GM12878 (cell line): ENCODE measurements around the gene TRANK1. TPM values are rescaled to one million over a fixed set of nuclear protein-coding genes. Genes with fewer than 3 reads are reported as not detected.

ENCODE experiments used
- ATAC-seq: fragments of 200-7000 bp; cut with Tn5 transposase; 3 replicates; pipeline ENCODE4 v1.9.1; 2020; ENCODE audit warnings: mild to moderate bottlenecking, moderate library complexity
- BruUV-seq: library from RNA; stranded (reverse); fragments of 400-500 nt; replicated peaks from 2 replicates; lab custom pipeline; 2021; lab: Mats Ljungman, UMichigan
- CTCF ChIA-PET: fragments of 300-600 bp; sonication (Branson Sonifier 250); formaldehyde crosslinking; extraction: SDS; loops from one replicate; lab custom pipeline; 2021; ENCODE audit warnings: inconsistent platforms; lab: Yijun Ruan, JAX
- POLR2A ChIA-PET: fragments of 350-600 bp; formaldehyde crosslinking; extraction: SDS; loops from one replicate; lab custom pipeline; 2021; ENCODE audit warnings: inconsistent platforms; lab: Charles Lee
- RAD21 ChIA-PET: fragments of 300-600 bp; sonication (Branson Sonifier 250); formaldehyde crosslinking; loops from one replicate; lab custom pipeline; 2023; ENCODE audit warnings: antibody characterized with exemption; ENCODE audit not compliant: unreplicated experiment; lab: Charles Lee
- SMC1A ChIA-PET: fragments of 300-600 bp; sonication (Branson Sonifier 250); formaldehyde crosslinking; loops from one replicate; lab custom pipeline; 2023; ENCODE audit not compliant: unreplicated experiment, uncharacterized antibody; lab: Charles Lee
- DNase-seq: peaks from one replicate; pipeline ENCODE4 v3.0.0-alpha.2; 2011; ENCODE audit warnings: low read depth, low spot score
- FAIRE-seq: peaks from 3 replicates; lab custom pipeline; 2011; peaks lifted over from hg19 to GRCh38; lab: Jason Lieb, UNC
- H2AFZ ChIP-seq: 2 replicates; pipeline ENCODE4 v1.6.0; 2011; ENCODE audit warnings: low read depth, low read length, control low read depth; ENCODE audit not compliant: control insufficient read depth
- H3K27ac ChIP-seq: 2 replicates; pipeline ENCODE4 v1.5.1; 2011; ENCODE audit warnings: control low read depth; ENCODE audit not compliant: control insufficient read depth, insufficient read depth
- H3K27me3 ChIP-seq, 2 experiments: replicated peaks in 1 of 2; 2 replicates each; pipeline versions ENCODE4 v1.6.0 to v1.6.1; 2011; ENCODE audit warnings: low read length in 1 of 2; ENCODE audit not compliant: control insufficient read depth in 2 of 2, insufficient read depth in 2 of 2
- H3K36me3 ChIP-seq, 2 experiments: 2 replicates each; pipeline ENCODE4 v1.5.1; 2011; ENCODE audit warnings: low read length in 1 of 2; ENCODE audit not compliant: control insufficient read depth in 2 of 2, insufficient read depth in 2 of 2
- H3K4me1 ChIP-seq: 2 replicates; pipeline ENCODE4 v1.6.1; 2011; ENCODE audit warnings: mild to moderate bottlenecking, low read length, moderate library complexity, mixed read lengths; ENCODE audit not compliant: control insufficient read depth, insufficient read depth
- H3K4me2 ChIP-seq: 2 replicates; pipeline ENCODE4 v1.6.0; 2011; ENCODE audit warnings: control low read depth; ENCODE audit not compliant: control insufficient read depth, insufficient read depth
- H3K4me3 ChIP-seq: fragments of 200-600 bp; sonication (generic); 2 replicates; pipeline ENCODE4 v1.5.1; 2016
- H3K79me2 ChIP-seq: 2 replicates; pipeline ENCODE4 v1.6.0; 2011; ENCODE audit warnings: low read length; ENCODE audit not compliant: control insufficient read depth, insufficient read depth
- H3K9ac ChIP-seq: 2 replicates; pipeline ENCODE4 v1.8.0; 2011; ENCODE audit warnings: low read length, control low read depth, mixed read lengths; ENCODE audit not compliant: control insufficient read depth, insufficient read depth
- H3K9me3 ChIP-seq: replicated peaks from 3 replicates; pipeline ENCODE4 v1.5.1; 2011; ENCODE audit warnings: mild to moderate bottlenecking, low read length; ENCODE audit not compliant: control insufficient read depth, insufficient read depth
- H4K20me1 ChIP-seq: 2 replicates; pipeline ENCODE4 v1.6.0; 2011; ENCODE audit not compliant: control insufficient read depth, insufficient read depth
- CBX3 ChIP-seq: fragments of 200-600 bp; sonication (generic); IDR thresholded peaks from 2 replicates; pipeline ENCODE4 v1.6.1; 2016; ENCODE audit warnings: low read depth, borderline replicate concordance
- CHD1 ChIP-seq: IDR thresholded peaks from 2 replicates; pipeline ENCODE4 v1.6.1; 2012; ENCODE audit warnings: low read depth, low read length, improper control_type of control experiment
- CTCF ChIP-seq, 3 experiments: IDR thresholded peaks in 2 of 3; conservative IDR thresholded peaks in 1 of 3; 2 replicates each; pipeline ENCODE4 v1.5.1; 2011; ENCODE audit warnings: low read depth in 3 of 3, low read length in 3 of 3, mild to moderate bottlenecking in 3 of 3, control low read depth in 2 of 3, moderate library complexity in 2 of 3, inconsistent platforms in 1 of 3, mixed read lengths in 1 of 3; ENCODE audit not compliant: control insufficient read depth in 2 of 3, insufficient read depth in 1 of 3; ENCODE audit errors: extremely low read depth in 1 of 3
- HSF1 ChIP-seq: fragments of 150-350 bp; IDR thresholded peaks from 2 replicates; pipeline ENCODE4 v1.6.1; 2014; ENCODE audit warnings: mild to moderate bottlenecking, low read depth, low read length
- IRF5 ChIP-seq: fragments of 450-650 bp; IDR thresholded peaks from 2 replicates; pipeline ENCODE4 v1.6.1; 2017; ENCODE audit warnings: borderline replicate concordance
- JUNB ChIP-seq: IDR thresholded peaks from 2 replicates; pipeline ENCODE4 v1.6.1; 2016; ENCODE audit warnings: antibody characterized with exemption, mild to moderate bottlenecking
- MTA3 ChIP-seq: IDR thresholded peaks from 2 replicates; pipeline ENCODE4 v1.6.1; 2012; ENCODE audit warnings: low read length, inconsistent platforms, borderline replicate concordance
- PML ChIP-seq: IDR thresholded peaks from 2 replicates; pipeline ENCODE4 v1.6.1; 2012; ENCODE audit warnings: low read length, inconsistent platforms
- POU2F2 ChIP-seq: IDR thresholded peaks from 3 replicates; pipeline ENCODE4 v1.6.1; 2011; ENCODE audit warnings: low read depth, mild to moderate bottlenecking, low read length, borderline replicate concordance
- RAD21 ChIP-seq: IDR thresholded peaks from 2 replicates; pipeline ENCODE4 v1.6.1; 2011; ENCODE audit warnings: mild to moderate bottlenecking, low read depth, low read length, moderate library complexity; ENCODE audit not compliant: insufficient read depth
- REST ChIP-seq: IDR thresholded peaks from 2 replicates; pipeline ENCODE4 v1.6.1; 2012; ENCODE audit warnings: mild to moderate bottlenecking, low read depth, low read length
- SIN3A ChIP-seq: IDR thresholded peaks from 2 replicates; pipeline ENCODE4 v1.6.1; 2012; ENCODE audit warnings: low read depth, low read length, improper control_type of control experiment
- SMC3 ChIP-seq: IDR thresholded peaks from 2 replicates; pipeline ENCODE4 v1.6.1; 2011; ENCODE audit warnings: low read length, improper control_type of control experiment, borderline replicate concordance
- STAT3 ChIP-seq: IDR thresholded peaks from 2 replicates; pipeline ENCODE4 v1.6.1; 2011; ENCODE audit warnings: low read depth, low read length, improper control_type of control experiment
- ZNF217 ChIP-seq: fragments of 450-650 bp; IDR thresholded peaks from 2 replicates; pipeline ENCODE4 v1.6.1; 2017; ENCODE audit warnings: antibody characterized with exemption, mild to moderate bottlenecking
- WGBS: methylation state at CpG from one replicate; pipeline ENCODE4 v1.1.6; 2016; ENCODE audit warnings: low lambda C conversion rate; ENCODE audit not compliant: insufficient replicate concordance, insufficient coverage; ENCODE audit errors: missing lambda C conversion rate; 5-methylcytosine and 5-hydroxymethylcytosine counted together
- in situ Hi-C: fragments of 300-500 bp; cut with MboI; formaldehyde crosslinking; loops from 9 replicates; pipeline ENCODE4 v1.14.3; 2018; ENCODE audit warnings: mixed read lengths
- intact Hi-C: fragments of 100-400 bp; cut with micrococcal nuclease; formaldehyde crosslinking; loops from one replicate; pipeline ENCODE4 v1.14.2; 2022; ENCODE audit not compliant: unreplicated experiment
- polyA plus RNA-seq, 11 experiments: library from polyadenylated mRNA; depleted of rRNA in 4 of 11; unstranded in 6 of 11; stranded (reverse) in 5 of 11; fragments of >200 nt; fragmentation: Nextera tagmentation in 4 of 11; fragmentation: Illumina TruSeq in 1 of 11; extraction: Ambion mirVana in 4 of 11; extraction: Trizol in 1 of 11; gene quantifications; 1 replicate in 1 of 11; 2 replicates in 10 of 11; pipeline versions ENCODE4 v1.2.1 to v1.2.3, GENCODE V29; 2011 to 2016; ENCODE audit warnings: inconsistent platforms in 2 of 11, missing spikeins in 2 of 11, low read depth in 1 of 11
- total RNA-seq, 4 experiments: library from RNA; depleted of rRNA in 3 of 4; stranded (reverse); fragments of >200 nt in 3 of 4; fragmentation: Illumina TruSeq in 1 of 4; extraction: Trizol in 1 of 4; gene quantifications; 2 replicates each; pipeline versions ENCODE4 v1.2.1 to v1.2.3, GENCODE V29; 2013 to 2021

TRANK1 gene
- total and polyA plus RNA-seq, 10 of the 15 experiments (the other 5 are each of a cell fraction or from before 2014, with no cell fraction given) = 0.46 to 8.8 (median 1.1) TPM

- Histone ChIP-seq H3K27me3 (peaks cover 0 to 2% of the 10 kb centered on the region in 2 experiments; a peak in 1 of 4 replicates), H3K9me3 (no peaks in the 10 kb centered on the region), H3K36me3 (no peaks in the 10 kb centered on the region), H3K4me3 (no peak overlapping the region), H3K4me2 (no peak overlapping the region), H3K79me2 (no peaks in the 10 kb centered on the region)
- BruUV-seq = no TSS peak
- ChIA-PET POLR2A (no interaction called here), CTCF (interaction anchor here (1.0 to 2.6 kb wide), 5 partner anchors 10 to 168 kb away, joined by 3 to 25 read pairs (median 4); no protein-coding TSS in a partner anchor)
- ATAC-seq = peak; percentile 92
- intact Hi-C loops = loop anchor here (1.0 to 10.0 kb wide), 3 partner anchors 77 to 422 kb away; no protein-coding TSS in a partner anchor
- WGBS = 22% methylated on average over 4 of the region's 4 CpGs
- peak; percentile 44 to 53 (median 53); a peak in 5 of 6 replicates for TF ChIP-seq CTCF (IDR thresholded peaks at IDR 0.05 in 2 of 3, conservative IDR thresholded peaks at IDR 0.05 in 1 of 3; ENCODE audit: control insufficient read depth in 2 of 3, extremely low read depth in 1 of 3, insufficient read depth in 1 of 3, low read depth in 3 of 3, low read length in 3 of 3)
- TF ChIP-seq SMC3 = peak; percentile 49; the same call in 1 of the 2 replicates
- TF ChIP-seq IRF5 = no peak
- no peak for TF ChIP-seq CBX3
- no peak for TF ChIP-seq PML
- no peak for TF ChIP-seq JUNB
- no peak for TF ChIP-seq MTA3
- TF ChIP-seq HSF1 = no peak
- peak; percentile 72 for TF ChIP-seq RAD21
- no peak for TF ChIP-seq POU2F2
- no peak for TF ChIP-seq CHD1
- no peak for TF ChIP-seq SIN3A
- no peak for TF ChIP-seq ZNF217
- TF ChIP-seq STAT3 = no peak
- TF ChIP-seq REST = no peak
- TF ChIP-seq, all 136 proteins: peak for 3
- ChIA-PET RAD21 (interaction anchor here (0.9 to 2.7 kb wide), 3 partner anchors 76 to 168 kb away, joined by 3 to 19 read pairs (median 6); no protein-coding TSS in a partner anchor), SMC1A (interaction anchor here (1.1 to 1.7 kb wide), 2 partner anchors 77 to 163 kb away, joined by 4 to 7 read pairs; no protein-coding TSS in a partner anchor)
- Histone ChIP-seq H3K4me1 (no peaks in the 10 kb centered on the region), H4K20me1 (no peaks in the 10 kb centered on the region), H2AFZ (no peak overlapping the region), H3K27ac (no peak overlapping the region), H3K9ac (no peak overlapping the region)
- FAIRE-seq (no peak), DNase-seq (no peak)
- in situ Hi-C loops = no loop called here
Measured at GRCh38 chr3:36792342-36792741, 152.5 kb downstream of the TRANK1 start.
